ENCODE data around the gene TMC1. TPM values are rescaled to one million over a fixed set of nuclear protein-coding genes. Genes with fewer than 3 reads are reported as not detected.

TMC1 gene
- total and polyA plus RNA-seq, 2 of the 8 experiments (the other 6 are each of a cell fraction or from before 2014, with no cell fraction given), result 0.95 to 0.98 TPM

DNA sequence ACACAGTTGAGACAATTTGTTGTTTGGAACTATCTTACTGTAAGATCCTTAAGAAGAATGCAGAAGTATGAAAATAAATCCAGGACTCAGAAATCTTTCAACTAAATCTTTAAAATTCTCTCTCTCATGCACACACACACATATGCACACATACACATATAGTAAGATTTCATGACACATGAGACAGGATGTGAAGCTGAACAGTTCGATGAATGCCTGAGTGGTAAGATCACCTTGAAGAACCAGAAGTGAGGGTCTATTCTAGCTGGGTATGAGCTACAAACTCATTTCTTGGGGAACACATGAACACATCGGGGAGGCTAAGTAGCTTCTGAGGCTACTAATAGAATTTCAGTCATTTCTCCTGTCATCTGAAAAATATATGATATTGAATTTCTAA, 153.6 kb downstream of the TMC1 start:
- Histone ChIP-seq H4K5ac (ENCODE audit: insufficient read length, low read depth, low read length) (no peak overlapping the region), H4K91ac (replicated peaks; ENCODE audit: insufficient read length, low read length) (no peak overlapping the region), H3K9ac (replicated peaks in 1 of 4; ENCODE audit: extremely low read depth in 1 of 4, low read depth in 3 of 4, low read length in 3 of 4) (no peak overlapping the region), H2BK15ac (ENCODE audit: low read length) (no peak overlapping the region), H3K18ac (ENCODE audit: extremely low read depth, low read length) (no peak overlapping the region), H2AFZ (ENCODE audit: low read length) (no peak overlapping the region), H3K4me1 (replicated peaks in 1 of 4; ENCODE audit: control insufficient read depth in 3 of 4, insufficient read depth in 4 of 4, low read length in 3 of 4) (no peaks in the 10 kb centered on the region; a peak in 2 of 7 replicates), H3K23me2 (ENCODE audit: low read depth, low read length) (no peaks in the 10 kb centered on the region), H3K4ac (replicated peaks; ENCODE audit: insufficient read length, low read depth, low read length) (no peak overlapping the region), H3K36me3 (ENCODE audit: control insufficient read depth in 2 of 4, insufficient read depth in 4 of 4, low read length in 3 of 4) (peaks cover 0 to 3% (median 0%) of the 10 kb centered on the region in 4 experiments; a peak in 1 of 8 replicates), H2BK12ac (ENCODE audit: low read depth, low read length) (no peak overlapping the region), H3K23ac (ENCODE audit: insufficient read length) (peak overlapping the region; percentile 87), H3K56ac (replicated peaks; ENCODE audit: insufficient read length, low read depth, low read length) (no peak overlapping the region), H3K4me3 (ENCODE audit: extremely low read depth in 1 of 4, insufficient read depth in 2 of 4, low read depth in 3 of 4, low read length in 4 of 4) (no peak overlapping the region), H3K27ac (ENCODE audit: low read depth, low read length) (no peak overlapping the region), H3K79me2 (ENCODE audit: control insufficient read depth in 1 of 2, insufficient read depth in 2 of 2, low read length in 2 of 2) (no peaks in the 10 kb centered on the region), H2BK5ac (ENCODE audit: low read depth, low read length) (no peak overlapping the region), H2BK20ac (ENCODE audit: low read length) (0 out of 2 replicates have a peak overlapping the region, but pooled peaks have one; percentile 23), H3K9me3 (ENCODE audit: insufficient read depth in 2 of 2, low read depth in 1 of 2, low read length in 1 of 2) (no peaks in the 10 kb centered on the region), H3K14ac (ENCODE audit: insufficient read length) (no peak overlapping the region), H2BK120ac (replicated peaks; ENCODE audit: low read depth, low read length) (no peak overlapping the region), H3K4me2 (ENCODE audit: insufficient read depth in 1 of 2, low read depth in 2 of 2, low read length in 2 of 2) (no peak overlapping the region), H3K79me1 (ENCODE audit: low read depth, low read length) (no peaks in the 10 kb centered on the region), H2AK5ac (ENCODE audit: low read depth, low read length) (no peak overlapping the region; the same call in 1 of the 2 replicates), H4K20me1 (replicated peaks in 1 of 2; ENCODE audit: control insufficient read depth in 1 of 2, insufficient read depth in 2 of 2, low read length in 2 of 2) (no peaks in the 10 kb centered on the region), H3K27me3 (replicated peaks in 1 of 4; ENCODE audit: control insufficient read depth in 3 of 4, extremely low read depth in 1 of 4, insufficient read depth in 3 of 4, low read length in 3 of 4) (no peaks in the 10 kb centered on the region), H4K8ac (ENCODE audit: extremely low read depth, insufficient read depth, low read length) (no peak overlapping the region)
- ChIA-PET POLR2A (ENCODE audit: partially characterized antibody) (interaction anchor here (0.9 to 1.4 kb wide), 2 partner anchors 10 to 26 kb away, joined by 3 to 6 read pairs; no protein-coding TSS in a partner anchor), CTCF (ENCODE audit: partially characterized antibody) (interaction anchor here (0.7 to 1.2 kb wide), 2 partner anchors 50 to 182 kb away, joined by 3 read pairs; no protein-coding TSS in a partner anchor)
- 92% methylated on average over 2 of the region's 2 CpGs; no CpG with 5 or more reads in 1 of the 2 experiments for WGBS, 2 experiments (ENCODE audit: extremely low coverage in 1 of 2, insufficient coverage in 1 of 2, insufficient read length in 1 of 2, insufficient replicate concordance in 2 of 2, low coverage in 1 of 2, low lambda C conversion rate in 2 of 2, missing lambda C conversion rate in 1 of 2)
- TF ChIP-seq TCF12 (IDR thresholded peaks at IDR 0.05; ENCODE audit: low read depth, low read length), result no peak
- no peak for TF ChIP-seq CHD2 (IDR thresholded peaks at IDR 0.05; ENCODE audit: low read length)
- no peak for TF ChIP-seq ASH2L (IDR thresholded peaks at IDR 0.05; ENCODE audit: low read length)
- TF ChIP-seq SP4 (IDR thresholded peaks at IDR 0.05; ENCODE audit: low read length), result no peak
- TF ChIP-seq ZNF274 (IDR thresholded peaks at IDR 0.05; ENCODE audit: borderline replicate concordance, extremely low read depth, low read length), result no peak
- no peak for TF ChIP-seq TBP (IDR thresholded peaks at IDR 0.05; ENCODE audit: low read depth, low read length)
- no peak for TF ChIP-seq SP1 (IDR thresholded peaks at IDR 0.05; ENCODE audit: low read depth, low read length)
- no peak for TF ChIP-seq BRCA1 (IDR thresholded peaks at IDR 0.05; ENCODE audit: low read depth, low read length)
- TF ChIP-seq SUZ12 (IDR thresholded peaks at IDR 0.05; ENCODE audit: low read length), result no peak
- TF ChIP-seq RFX5 (IDR thresholded peaks at IDR 0.05; ENCODE audit: borderline replicate concordance, low read depth, low read length), result no peak
- no peak for TF ChIP-seq BCL11A (IDR thresholded peaks at IDR 0.05; ENCODE audit: low read depth in 2 of 2, low read length in 2 of 2)
- no peak for FAIRE-seq
- no peak for DNase-seq (ENCODE audit: low read depth in 1 of 2, low spot score in 2 of 2)

All from H1 (cell line).